Measurements from ENCODE around the gene KLF11.

DNA sequence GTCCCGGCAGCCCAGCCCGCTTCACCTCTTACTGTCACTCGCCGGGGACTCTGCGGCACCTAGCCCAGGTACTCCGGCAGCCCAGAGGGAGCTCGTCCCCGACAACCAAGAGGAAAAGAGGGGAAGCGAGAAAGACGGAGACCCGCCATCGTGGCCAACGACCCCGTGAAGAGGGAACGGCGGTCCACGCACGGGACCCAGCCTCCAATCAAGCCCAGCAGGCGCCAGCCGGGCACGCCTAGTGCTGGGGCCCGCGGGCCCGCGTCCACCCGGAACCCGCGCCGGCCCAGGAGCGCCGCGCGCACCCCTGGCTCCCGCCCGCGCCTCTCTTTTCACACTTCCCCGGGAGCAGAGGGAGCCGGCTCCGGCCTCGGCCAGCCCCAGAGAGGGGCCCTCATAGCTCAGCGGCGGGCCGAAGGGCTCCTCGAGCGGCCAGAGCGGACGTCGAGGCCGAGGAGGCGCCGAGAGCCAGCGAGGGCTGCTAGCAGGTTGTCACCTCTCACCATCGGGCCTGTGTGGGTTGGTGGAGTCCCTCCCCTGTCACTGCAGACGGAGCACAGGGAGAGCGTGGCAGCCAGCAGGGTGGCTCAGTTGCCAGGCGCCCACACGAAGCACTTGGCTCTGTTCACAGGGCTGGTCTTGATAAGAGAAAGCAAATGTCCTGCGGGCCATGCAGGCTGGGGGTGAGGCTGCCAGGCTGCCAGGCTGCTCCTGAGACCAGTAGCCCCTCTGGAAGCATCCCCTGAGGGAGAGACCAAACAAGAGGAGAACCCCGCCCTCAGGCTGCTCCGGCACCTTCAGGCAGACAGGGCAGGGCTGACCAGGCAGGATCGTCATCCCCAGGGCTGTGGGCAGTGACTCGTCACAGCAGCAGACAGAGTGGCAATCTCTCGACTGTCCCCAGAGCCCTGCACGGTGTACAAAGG, 36.9 kb upstream of the KLF11 start:
- TF ChIP-seq FOXM1 (IDR thresholded peaks at IDR 0.05; ENCODE audit: borderline replicate concordance, low read depth), result no peak
- TF ChIP-seq, protein P1, sequence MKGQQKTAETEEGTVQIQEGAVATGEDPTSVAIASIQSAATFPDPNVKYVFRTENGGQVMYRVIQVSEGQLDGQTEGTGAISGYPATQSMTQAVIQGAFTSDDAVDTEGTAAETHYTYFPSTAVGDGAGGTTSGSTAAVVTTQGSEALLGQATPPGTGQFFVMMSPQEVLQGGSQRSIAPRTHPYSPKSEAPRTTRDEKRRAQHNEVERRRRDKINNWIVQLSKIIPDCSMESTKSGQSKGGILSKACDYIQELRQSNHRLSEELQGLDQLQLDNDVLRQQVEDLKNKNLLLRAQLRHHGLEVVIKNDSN (IDR thresholded peaks at IDR 0.05), result no peak
- TF ChIP-seq, protein P2, sequence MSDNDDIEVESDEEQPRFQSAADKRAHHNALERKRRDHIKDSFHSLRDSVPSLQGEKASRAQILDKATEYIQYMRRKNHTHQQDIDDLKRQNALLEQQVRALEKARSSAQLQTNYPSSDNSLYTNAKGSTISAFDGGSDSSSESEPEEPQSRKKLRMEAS (IDR thresholded peaks at IDR 0.05), result no peak
- TF ChIP-seq CEBPB (IDR thresholded peaks at IDR 0.05), result no peak
- no peak for TF ChIP-seq RAD21 (IDR thresholded peaks at IDR 0.05; ENCODE audit: low read depth)
- TF ChIP-seq EP300 (IDR thresholded peaks at IDR 0.05; ENCODE audit: borderline replicate concordance), result no peak
